Endothelial cell of hepatic sinusoid (primary cell): ENCODE results near the gene LMTK2.

ENCODE experiments used
- in situ Hi-C: cut with HindIII; loops from 2 replicates; pipeline ENCODE4 v1.10.0; 2017; ENCODE audit warnings: low sequenced_read_pairs

The LMTK2 gene

GRCh38 chr7:98171449-98171848 lies 64.8 kb downstream of the LMTK2 start:
- in situ Hi-C loops = no loop called here

- in situ Hi-C loops = no loop called here
Measured at GRCh38 chr7:98174334-98175259, 67.9 kb downstream of the LMTK2 start.

GRCh38 chr7:98175260-98175940 lies 68.7 kb downstream of the LMTK2 start:
- in situ Hi-C loops = no loop called here

DNA sequence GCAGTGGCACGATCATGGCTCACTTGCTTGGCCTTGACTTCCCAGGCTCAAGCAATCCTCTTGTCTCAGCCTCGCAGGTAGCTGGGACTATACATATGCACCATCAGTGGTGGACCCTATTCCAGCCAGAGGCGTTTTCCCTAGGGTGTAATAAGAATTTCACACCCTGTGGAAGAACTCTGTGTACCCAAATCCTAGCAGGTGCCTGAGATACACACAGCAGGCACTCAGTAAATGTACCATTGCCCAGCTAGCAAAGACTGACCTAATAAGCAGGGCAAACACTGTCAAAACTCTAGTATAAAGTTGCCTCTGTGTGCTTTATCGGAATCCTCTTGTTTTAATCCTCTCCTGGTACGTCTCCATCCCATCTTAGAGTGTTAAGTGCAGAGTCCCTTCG lies 70.9 kb downstream of the LMTK2 start:
- in situ Hi-C loops = no loop called here

DNA sequence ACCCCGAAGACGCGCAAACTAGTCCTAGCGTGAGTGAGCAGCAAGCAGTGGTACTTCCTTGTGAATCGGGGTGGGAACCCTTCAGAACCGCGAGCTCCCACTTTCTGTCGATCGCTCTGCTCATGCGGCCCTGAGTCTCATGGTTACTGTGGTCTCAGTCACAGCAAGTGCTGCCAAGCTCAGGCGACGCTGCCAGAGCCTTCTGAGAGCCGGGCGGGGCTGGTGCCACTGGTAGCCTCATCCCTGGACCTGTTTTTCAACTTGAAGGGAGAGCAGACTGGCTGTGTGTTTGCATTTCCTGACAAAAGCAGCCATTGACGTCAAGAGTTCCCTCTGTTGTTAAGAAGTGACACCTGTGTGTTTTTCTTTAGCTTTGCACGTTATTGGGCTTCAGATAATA lies 71.7 kb downstream of the LMTK2 start:
- in situ Hi-C loops = no loop called here

DNA sequence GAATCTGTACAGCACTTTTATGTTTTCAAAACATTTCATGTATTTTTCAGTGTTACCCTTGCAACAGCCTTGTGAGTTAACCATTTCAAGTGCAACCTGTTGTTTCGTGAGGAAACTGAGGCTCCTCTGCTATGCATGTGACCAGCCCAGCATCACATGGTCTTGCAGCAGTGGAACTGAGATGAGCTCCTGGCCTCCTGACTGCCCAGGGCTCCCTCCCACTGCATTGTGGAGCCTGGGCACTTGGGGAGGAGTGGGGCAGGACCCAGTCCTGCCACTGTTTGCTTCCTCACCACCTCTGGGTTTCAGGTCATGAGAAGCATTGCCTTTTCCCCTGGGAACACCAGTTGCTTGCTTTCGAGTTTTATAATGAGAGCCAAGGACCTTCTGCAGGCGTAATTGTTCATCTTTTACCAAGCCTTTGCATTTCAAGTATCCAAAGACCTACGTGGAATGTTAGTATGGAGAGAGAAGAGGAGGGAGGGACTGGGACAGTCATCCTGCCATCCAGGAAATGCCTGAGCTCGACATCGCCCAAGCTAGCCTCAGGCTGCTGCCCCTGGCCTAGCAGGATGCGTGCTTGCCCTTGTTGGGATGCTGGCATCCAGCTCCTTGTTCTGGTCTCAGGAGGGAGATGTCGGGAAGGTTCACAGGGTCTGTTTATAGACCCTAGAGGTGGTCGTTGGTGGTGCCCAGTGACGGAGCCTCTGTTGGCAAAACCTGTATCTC lies 72.3 kb downstream of the LMTK2 start:
- in situ Hi-C loops = no loop called here

- in situ Hi-C loops = no loop called here
Measured at GRCh38 chr7:98180751-98181150, 74.1 kb downstream of the LMTK2 start.

DNA sequence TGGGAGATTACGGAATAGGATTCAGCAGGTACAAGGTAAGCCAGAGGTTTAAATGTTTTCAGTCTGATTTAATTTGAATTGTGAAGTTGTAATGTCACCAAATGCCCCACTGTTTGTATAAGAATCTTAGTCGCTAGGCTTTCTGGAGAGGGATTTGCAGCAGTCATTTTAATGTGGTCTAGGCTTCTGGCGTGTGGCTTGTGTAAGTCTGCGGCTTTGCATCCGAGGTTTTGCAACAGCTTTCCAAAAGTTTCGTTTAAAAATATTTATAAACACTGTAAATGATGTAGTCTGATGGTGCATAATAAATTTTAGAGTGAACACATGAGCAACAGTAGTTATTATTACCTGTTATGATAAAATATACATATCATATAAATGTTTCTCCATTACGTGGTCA lies 78.4 kb downstream of the LMTK2 start:
- in situ Hi-C loops = no loop called here

GRCh38 chr7:98186452-98187137 lies 79.9 kb downstream of the LMTK2 start:
- in situ Hi-C loops = no loop called here

DNA sequence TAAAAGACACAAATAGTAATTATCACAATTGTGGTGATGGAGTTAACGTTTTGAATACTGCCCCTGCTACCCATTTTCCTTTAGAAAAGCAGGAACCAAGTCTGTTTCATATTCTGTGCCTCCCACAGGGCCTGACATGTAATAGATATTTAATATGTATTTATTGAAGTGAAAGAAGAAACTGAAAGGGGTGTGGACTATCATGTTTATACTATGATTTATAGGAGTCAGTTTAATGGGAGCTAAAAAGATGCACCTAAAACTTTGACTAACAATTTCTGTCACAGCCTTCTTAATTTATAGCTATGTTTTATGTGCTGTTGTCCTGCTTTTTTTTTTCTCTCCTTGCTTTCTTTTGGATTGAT lies 80.5 kb downstream of the LMTK2 start:
- in situ Hi-C loops = no loop called here

GRCh38 chr7:98189559-98189958 lies 82.9 kb downstream of the LMTK2 start:
- in situ Hi-C loops = no loop called here

DNA sequence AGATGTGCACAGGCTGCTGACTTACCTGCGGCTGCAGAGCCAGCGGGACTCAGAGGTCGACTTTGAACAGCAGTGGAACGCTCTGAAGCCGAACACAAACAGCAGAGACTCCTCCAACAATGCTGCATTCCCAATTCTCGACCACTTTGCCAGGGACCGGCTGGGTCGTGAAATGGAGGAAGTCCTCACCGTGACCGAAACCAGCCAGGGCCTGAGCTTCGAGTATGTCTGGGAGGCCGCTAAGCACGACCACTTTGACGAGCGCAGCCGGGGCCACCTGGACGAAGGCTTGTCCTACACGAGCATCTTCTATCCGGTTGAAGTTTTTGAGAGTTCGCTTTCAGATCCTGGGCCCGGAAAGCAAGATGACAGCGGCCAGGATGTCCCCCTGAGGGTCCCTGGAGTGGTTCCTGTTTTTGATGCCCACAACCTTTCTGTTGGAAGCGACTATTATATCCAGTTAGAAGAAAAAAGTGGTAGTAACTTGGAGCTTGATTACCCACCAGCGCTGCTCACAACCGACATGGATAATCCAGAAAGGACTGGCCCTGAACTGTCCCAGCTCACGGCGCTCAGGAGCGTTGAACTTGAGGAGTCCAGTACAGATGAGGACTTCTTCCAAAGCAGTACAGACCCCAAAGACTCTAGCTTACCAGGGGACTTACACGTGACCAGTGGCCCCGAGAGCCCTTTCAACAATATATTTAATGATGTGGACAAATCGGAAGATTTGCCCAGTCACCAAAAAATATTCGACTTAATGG lies 85.2 kb downstream of the LMTK2 start:
- in situ Hi-C loops = no loop called here

DNA sequence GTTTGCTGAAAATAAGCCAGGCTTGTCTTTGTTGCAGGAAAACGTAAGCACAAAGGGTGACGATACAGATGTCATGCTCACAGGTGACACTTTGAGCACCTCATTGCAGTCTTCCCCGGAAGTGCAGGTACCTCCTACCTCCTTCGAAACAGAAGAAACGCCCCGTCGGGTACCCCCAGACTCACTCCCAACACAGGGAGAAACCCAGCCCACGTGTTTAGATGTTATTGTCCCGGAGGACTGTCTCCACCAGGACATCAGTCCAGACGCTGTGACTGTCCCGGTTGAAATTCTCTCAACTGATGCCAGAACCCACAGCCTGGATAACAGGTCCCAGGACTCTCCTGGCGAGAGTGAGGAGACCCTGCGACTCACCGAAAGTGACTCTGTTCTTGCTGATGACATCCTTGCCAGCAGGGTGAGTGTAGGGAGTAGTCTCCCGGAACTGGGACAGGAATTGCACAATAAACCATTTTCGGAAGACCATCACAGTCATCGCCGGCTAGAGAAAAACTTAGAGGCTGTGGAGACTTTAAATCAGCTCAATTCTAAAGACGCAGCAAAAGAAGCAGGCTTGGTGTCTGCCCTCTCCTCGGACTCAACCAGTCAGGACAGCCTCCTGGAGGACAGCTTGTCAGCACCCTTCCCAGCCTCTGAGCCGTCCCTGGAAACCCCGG lies 86.3 kb downstream of the LMTK2 start:
- in situ Hi-C loops = no loop called here

DNA sequence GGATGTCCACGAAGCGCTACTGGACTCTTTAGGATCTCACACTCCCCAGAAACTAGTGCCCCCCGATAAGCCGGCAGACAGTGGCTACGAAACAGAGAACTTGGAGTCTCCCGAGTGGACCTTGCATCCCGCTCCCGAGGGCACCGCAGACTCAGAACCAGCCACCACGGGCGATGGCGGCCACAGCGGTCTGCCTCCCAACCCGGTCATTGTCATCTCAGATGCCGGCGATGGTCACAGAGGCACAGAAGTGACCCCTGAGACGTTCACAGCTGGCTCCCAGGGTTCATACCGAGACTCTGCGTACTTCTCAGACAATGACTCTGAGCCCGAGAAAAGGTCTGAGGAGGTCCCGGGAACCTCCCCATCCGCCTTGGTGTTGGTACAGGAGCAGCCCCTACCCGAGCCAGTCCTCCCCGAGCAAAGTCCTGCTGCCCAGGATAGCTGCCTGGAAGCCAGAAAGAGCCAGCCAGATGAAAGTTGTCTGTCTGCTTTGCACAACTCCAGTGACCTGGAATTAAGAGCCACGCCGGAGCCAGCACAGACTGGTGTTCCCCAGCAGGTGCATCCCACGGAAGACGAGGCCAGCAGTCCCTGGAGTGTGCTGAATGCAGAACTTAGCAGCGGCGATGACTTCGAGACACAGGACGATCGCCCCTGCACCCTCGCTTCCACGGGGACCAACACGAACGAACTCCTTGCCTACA lies 87.0 kb downstream of the LMTK2 start:
- in situ Hi-C loops = no loop called here

- in situ Hi-C loops = no loop called here
Measured at GRCh38 chr7:98194186-98194585, 87.5 kb downstream of the LMTK2 start.

- in situ Hi-C loops = no loop called here
Measured at GRCh38 chr7:98194672-98195457, 88.2 kb downstream of the LMTK2 start.

- in situ Hi-C loops = no loop called here
Measured at GRCh38 chr7:98196706-98197605, 90.3 kb downstream of the LMTK2 start.
